ENCODE measurements around the gene IL17RD.

IL17RD gene

GRCh38 chr3:57080171-57080570, 85.0 kb downstream of the IL17RD start:
- Histone ChIP-seq H3K4me3 (ENCODE audit: low read length) (no peak overlapping the region), H3K79me2 (ENCODE audit: control insufficient read depth, low read length) (no peaks in the 10 kb centered on the region), H3K9me3 (ENCODE audit: control insufficient read depth, insufficient read depth, low read length) (no peaks in the 10 kb centered on the region), H3K4me1 (ENCODE audit: control insufficient read depth, low read length) (peaks cover 10% of the 10 kb centered on the region), H3K27me3 (ENCODE audit: control insufficient read depth, low read length) (peaks cover 42% of the 10 kb centered on the region), H3F3A (ENCODE audit: control insufficient read depth, insufficient read depth) (no peaks in the 10 kb centered on the region), H3K27ac (ENCODE audit: low read depth, low read length) (no peak overlapping the region), H3K36me3 (ENCODE audit: control insufficient read depth, low read length) (no peaks in the 10 kb centered on the region), H3K4me2 (ENCODE audit: low read length) (no peak overlapping the region), H3K9me2 (replicated peaks; ENCODE audit: control insufficient read depth, low read length) (no peaks in the 10 kb centered on the region), H4K20me1 (ENCODE audit: control insufficient read depth, insufficient read depth, low read depth, low read length) (no peaks in the 10 kb centered on the region)
- TF ChIP-seq EZH2phosphoT487 (IDR thresholded peaks at IDR 0.05; ENCODE audit: borderline replicate concordance, low read length) (no peak), CTCF (IDR thresholded peaks at IDR 0.05; ENCODE audit: low read depth, low read length, poor library complexity, severe bottlenecking) (no peak)

GRCh38 chr3:57079474-57079831, 85.7 kb downstream of the IL17RD start:
- no peak overlapping the region for H3K27ac ChIP-seq (ENCODE audit: low read depth, low read length)
- no peak overlapping the region for H3K4me2 ChIP-seq (ENCODE audit: low read length)

GRCh38 chr3:57078635-57079473, 86.3 kb downstream of the IL17RD start:
- Histone ChIP-seq H3K27ac (ENCODE audit: low read depth, low read length) (no peak overlapping the region), H3K27me3 (ENCODE audit: control insufficient read depth, low read length) (peaks cover 46% of the 10 kb centered on the region), H3K4me1 (ENCODE audit: control insufficient read depth, low read length) (peaks cover 10% of the 10 kb centered on the region), H3K79me2 (ENCODE audit: control insufficient read depth, low read length) (no peaks in the 10 kb centered on the region), H3F3A (ENCODE audit: control insufficient read depth, insufficient read depth) (no peaks in the 10 kb centered on the region), H3K36me3 (ENCODE audit: control insufficient read depth, low read length) (no peaks in the 10 kb centered on the region), H4K20me1 (ENCODE audit: control insufficient read depth, insufficient read depth, low read depth, low read length) (no peaks in the 10 kb centered on the region), H3K4me2 (ENCODE audit: low read length) (peak overlapping the region; percentile 63), H3K4me3 (ENCODE audit: low read length) (peak overlapping the region; percentile 59), H3K9me2 (replicated peaks; ENCODE audit: control insufficient read depth, low read length) (no peaks in the 10 kb centered on the region), H3K9me3 (ENCODE audit: control insufficient read depth, insufficient read depth, low read length) (no peaks in the 10 kb centered on the region)
- no peak for TF ChIP-seq EZH2phosphoT487 (IDR thresholded peaks at IDR 0.05; ENCODE audit: borderline replicate concordance, low read length)
- no peak for TF ChIP-seq CTCF (IDR thresholded peaks at IDR 0.05; ENCODE audit: low read depth, low read length, poor library complexity, severe bottlenecking)

More at GRCh38 chr3:57079474-57079831, 85.7 kb downstream of the IL17RD start:
- H3K4me1 ChIP-seq (ENCODE audit: control insufficient read depth, low read length), result peaks cover 10% of the 10 kb centered on the region
- peaks cover 46% of the 10 kb centered on the region for H3K27me3 ChIP-seq (ENCODE audit: control insufficient read depth, low read length)
- TF ChIP-seq EZH2phosphoT487 (IDR thresholded peaks at IDR 0.05; ENCODE audit: borderline replicate concordance, low read length), result no peak
- TF ChIP-seq CTCF (IDR thresholded peaks at IDR 0.05; ENCODE audit: low read depth, low read length, poor library complexity, severe bottlenecking), result no peak
- H3K4me3 ChIP-seq (ENCODE audit: low read length), result no peak overlapping the region
- no peaks in the 10 kb centered on the region for H3K9me2 ChIP-seq (replicated peaks; ENCODE audit: control insufficient read depth, low read length)
- no peaks in the 10 kb centered on the region for H4K20me1 ChIP-seq (ENCODE audit: control insufficient read depth, insufficient read depth, low read depth, low read length)
- no peaks in the 10 kb centered on the region for H3K9me3 ChIP-seq (ENCODE audit: control insufficient read depth, insufficient read depth, low read length)
- no peaks in the 10 kb centered on the region for H3K36me3 ChIP-seq (ENCODE audit: control insufficient read depth, low read length)
- H3F3A ChIP-seq (ENCODE audit: control insufficient read depth, insufficient read depth), result no peaks in the 10 kb centered on the region
- no peaks in the 10 kb centered on the region for H3K79me2 ChIP-seq (ENCODE audit: control insufficient read depth, low read length)
